ENCODE data around the gene ZNF440. TPM values are rescaled to one million over a fixed set of nuclear protein-coding genes. Genes with fewer than 3 reads are reported as not detected.
A peak's percentile ranks its signal among the peaks of the same experiment; 100 is the strongest.
"Not testable (repeated sequence)": the region's sequence is repeated elsewhere in the genome, so short reads cannot be mapped to it uniquely, and the experiment has no call there.

Gene ZNF440
- polyA plus RNA-seq, 3 donors from 2014 or later = 0.34 to 4.5 (median 2.4) TPM

DNA sequence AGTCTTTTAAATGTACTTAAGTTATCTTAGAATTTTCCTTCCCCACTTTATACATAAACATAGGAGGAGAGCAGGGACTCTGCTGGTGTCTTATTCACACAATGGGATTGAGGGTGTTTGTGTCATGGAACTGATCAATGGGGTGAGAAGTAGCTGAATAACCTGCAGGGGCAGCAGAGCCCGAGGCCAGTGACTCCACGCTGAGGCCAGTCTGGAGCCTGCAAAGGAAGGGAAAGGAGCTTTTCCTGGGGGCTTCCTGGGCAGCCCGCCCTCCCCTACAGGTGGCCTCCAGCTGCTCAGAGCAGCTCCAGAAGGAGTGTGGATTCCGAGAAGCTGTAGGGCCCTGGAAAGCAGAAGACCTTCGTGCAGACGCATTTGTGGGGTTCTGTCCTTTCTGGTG is 33.5 kb downstream of the ZNF440 start:
- Mint-ChIP-seq H3K4me3 (peak overlapping the region in 4 of 5 donors; percentile 35 to 96 (median 92)), H3K4me1 (peaks cover 23 to 35% of the 10 kb centered on the region in 2 donors), H3K27ac (peak overlapping the region in 4 of 6 donors; percentile 28 to 95 (median 68))
- DNase-seq; H3K27me3 Mint-ChIP-seq (ENCODE audit: low read depth in 3 of 3); H3K36me3 Mint-ChIP-seq; H3K9me3 Mint-ChIP-seq: not testable (repeated sequence)

DNA sequence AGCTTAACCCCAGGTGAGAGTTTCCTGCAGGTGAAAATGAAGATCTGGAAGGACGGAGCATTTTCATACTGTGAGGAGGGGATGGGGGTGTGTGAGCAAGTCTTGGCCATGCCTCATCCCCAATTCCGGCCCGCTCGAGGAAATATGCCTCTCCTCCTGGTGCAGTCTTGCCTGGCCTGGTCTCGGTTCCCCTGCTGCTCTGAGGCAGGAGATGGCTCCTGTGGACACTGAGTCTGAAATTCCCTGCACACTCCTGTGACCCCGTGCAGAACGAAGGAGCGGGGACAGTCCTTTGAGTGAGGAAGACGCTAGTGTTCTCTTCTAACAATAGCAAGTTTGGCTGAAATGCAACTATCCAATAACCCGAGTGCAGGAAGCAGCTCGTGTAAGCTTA is 34.1 kb downstream of the ZNF440 start:
- no peaks in the 10 kb centered on the region for H3K36me3 Mint-ChIP-seq
- peaks cover 0 to 7% (median 2%) of the 10 kb centered on the region in 3 donors for H3K27me3 Mint-ChIP-seq (ENCODE audit: low read depth in 3 of 3)
- DNase-seq = no peak
- H3K4me3 Mint-ChIP-seq = peak overlapping the region; percentile 90 to 96 (median 93)
- H3K9me3 Mint-ChIP-seq = no peaks in the 10 kb centered on the region
- peak overlapping the region; percentile 80 to 95 (median 90) for H3K27ac Mint-ChIP-seq
- H3K4me1 Mint-ChIP-seq = peaks cover 23 to 35% of the 10 kb centered on the region in 2 donors

DNA sequence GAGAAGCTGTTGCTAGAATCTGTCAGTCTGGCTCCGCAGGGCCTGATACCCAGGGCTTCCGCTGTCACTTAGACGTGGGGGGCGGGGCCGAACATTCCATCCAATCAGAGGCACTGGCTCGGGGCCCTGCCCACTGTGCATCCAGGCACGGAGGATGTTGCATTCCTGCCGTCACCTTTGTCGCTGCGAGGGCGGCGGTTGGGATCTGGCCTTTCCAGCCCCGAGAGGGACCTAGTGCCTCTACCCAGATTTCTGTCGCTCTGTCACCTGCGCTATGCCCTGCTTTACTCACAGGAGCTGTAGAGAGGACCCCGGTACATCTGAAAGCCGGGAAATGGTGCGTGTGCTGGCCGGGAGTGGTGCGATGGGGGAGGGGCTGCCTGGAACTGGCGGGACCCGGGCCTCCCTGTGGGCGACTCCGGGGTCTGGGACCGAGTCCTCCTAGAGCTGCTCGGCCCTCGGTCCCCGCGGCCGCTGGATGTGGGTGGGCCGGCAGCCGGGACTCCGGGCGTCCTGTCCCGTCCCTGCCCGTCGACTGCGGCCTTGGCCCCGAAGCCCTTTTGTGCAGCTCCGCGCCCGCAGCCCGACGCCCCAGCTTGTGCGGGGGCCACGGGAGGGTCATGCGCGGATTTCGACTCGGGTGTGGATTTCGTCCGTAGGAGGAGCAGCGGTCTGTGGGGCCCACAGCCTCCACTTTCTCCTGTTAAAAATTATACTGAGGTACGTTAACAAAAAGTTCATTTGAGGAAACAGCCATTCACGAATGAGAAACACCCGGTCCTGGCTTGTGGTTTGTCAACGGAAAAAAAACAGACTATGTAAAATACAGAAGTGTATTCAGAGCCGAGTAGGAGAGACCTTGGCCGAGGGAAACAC is 34.8 kb downstream of the ZNF440 start, which contains the start of gene ZNF439:
ZNF439 (plus strand) TSS at position 133 of the 876 bp plus-strand sequence; CDS start at position 275, 142 bp downstream.
- DNase-seq = peak; percentile 84 to 85 (median 85)
- Mint-ChIP-seq H3K4me1 (peaks cover 23 to 35% of the 10 kb centered on the region in 2 donors), H3K9me3 (no peaks in the 10 kb centered on the region), H3K4me3 (peak within 1 kb of the TSS; percentile 90 to 96 (median 93)), H3K36me3 (no peaks in the 10 kb centered on the region), H3K27ac (peak within 1 kb of the TSS; percentile 80 to 95 (median 91)), H3K27me3 (ENCODE audit: low read depth in 3 of 3) (peaks cover 0 to 7% (median 2%) of the 10 kb centered on the region in 3 donors)

DNA sequence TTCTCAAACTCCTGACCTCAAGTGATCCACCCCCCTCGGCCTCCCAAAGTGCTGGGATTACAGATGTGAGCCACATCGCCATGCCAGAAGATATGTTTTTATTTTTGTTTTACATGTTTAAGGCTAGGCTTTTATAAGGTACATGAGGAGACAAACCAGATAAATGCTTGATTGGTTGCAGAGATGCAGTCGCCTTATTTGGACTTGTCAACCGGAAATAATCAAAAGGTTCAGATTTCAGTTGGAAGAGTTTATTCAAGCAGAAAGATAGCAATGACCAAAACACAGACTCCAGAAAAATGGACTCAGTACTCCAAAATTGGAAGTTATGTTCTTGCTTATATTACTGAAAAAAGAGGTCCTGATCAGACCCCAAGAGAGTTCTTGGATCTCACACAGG is 36.2 kb downstream of the ZNF440 start:
- H3K27ac Mint-ChIP-seq; DNase-seq; H3K9me3 Mint-ChIP-seq; H3K27me3 Mint-ChIP-seq (ENCODE audit: low read depth in 3 of 3); H3K36me3 Mint-ChIP-seq: not testable (repeated sequence)
- Mint-ChIP-seq H3K4me1 (peaks cover 25 to 35% of the 10 kb centered on the region in 2 donors), H3K4me3 (peak overlapping the region in 3 of 5 donors; percentile 10 to 96 (median 93))

DNA sequence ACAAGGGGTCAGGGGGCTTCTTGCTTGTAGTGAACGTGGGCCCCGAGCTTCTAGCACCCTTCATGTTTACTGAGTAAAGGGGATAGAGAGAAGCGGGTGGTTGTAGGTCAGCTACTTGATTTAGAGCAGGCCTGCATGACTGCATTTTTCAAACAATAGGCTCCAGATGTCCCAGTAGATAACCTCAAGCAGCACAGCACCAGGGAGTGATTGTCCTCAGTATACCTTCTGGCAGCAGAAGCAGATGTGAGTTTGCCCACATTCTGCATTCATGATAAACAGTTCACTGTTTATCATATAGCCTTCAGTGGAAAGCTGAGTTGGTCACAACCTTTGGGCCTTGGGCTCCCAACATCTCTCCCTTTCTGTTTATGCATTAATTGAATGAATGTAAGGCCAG is 39.3 kb downstream of the ZNF440 start:
- peaks cover 7 to 24% (median 14%) of the 10 kb centered on the region in 3 donors for H3K36me3 Mint-ChIP-seq
- no peak for DNase-seq
- peaks cover 19 to 36% of the 10 kb centered on the region in 2 donors for H3K4me1 Mint-ChIP-seq
- H3K27ac Mint-ChIP-seq = no peak overlapping the region
- H3K9me3 Mint-ChIP-seq = peaks cover 0 to 16% (median under 1%) of the 10 kb centered on the region in 6 donors
- no peak overlapping the region for H3K4me3 Mint-ChIP-seq
- peaks cover 2 to 5% (median 3%) of the 10 kb centered on the region in 3 donors for H3K27me3 Mint-ChIP-seq (ENCODE audit: low read depth in 3 of 3)

DNA sequence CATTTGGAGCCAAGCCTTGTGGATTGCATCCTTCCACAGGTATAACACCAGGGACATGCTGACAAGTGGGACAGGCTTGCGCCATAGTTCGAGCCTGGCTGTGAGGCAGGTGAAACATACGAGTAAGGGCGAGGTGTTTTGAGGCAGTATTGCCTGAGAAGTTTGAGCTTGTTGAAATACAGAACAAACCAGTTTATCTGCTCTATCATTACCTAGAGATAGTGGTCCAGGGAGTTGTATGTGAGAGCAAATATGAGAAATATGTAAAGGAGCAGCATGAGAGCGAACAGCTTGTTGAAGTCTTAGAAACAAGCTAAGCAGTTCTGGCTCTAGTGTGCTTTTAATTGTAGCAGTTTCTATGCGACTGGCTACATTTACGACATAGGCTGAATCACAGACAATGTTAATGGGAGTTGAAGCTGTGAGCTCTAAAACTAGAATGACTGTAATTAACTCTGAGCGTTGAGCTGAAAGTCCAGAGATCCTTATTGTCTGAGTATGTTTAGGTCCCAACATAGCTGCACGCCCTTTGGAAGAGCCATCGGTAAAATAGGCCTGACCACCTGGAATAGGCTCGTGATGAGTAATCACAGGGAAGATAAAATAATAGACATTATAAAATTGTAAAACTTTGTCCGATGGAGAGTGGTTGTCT is 42.6 kb downstream of the ZNF440 start:
- DNase-seq = no peak
- H3K9me3 Mint-ChIP-seq = peaks cover 0 to 50% (median 6%) of the 10 kb centered on the region in 6 donors
- peaks cover 18 to 27% (median 24%) of the 10 kb centered on the region in 3 donors for H3K36me3 Mint-ChIP-seq
- H3K4me1 Mint-ChIP-seq = peaks cover 5 to 14% of the 10 kb centered on the region in 2 donors
- peaks cover 0 to 5% (median 2%) of the 10 kb centered on the region in 3 donors for H3K27me3 Mint-ChIP-seq (ENCODE audit: low read depth in 3 of 3)
- H3K4me3 Mint-ChIP-seq = no peak overlapping the region
- no peak overlapping the region for H3K27ac Mint-ChIP-seq

DNA sequence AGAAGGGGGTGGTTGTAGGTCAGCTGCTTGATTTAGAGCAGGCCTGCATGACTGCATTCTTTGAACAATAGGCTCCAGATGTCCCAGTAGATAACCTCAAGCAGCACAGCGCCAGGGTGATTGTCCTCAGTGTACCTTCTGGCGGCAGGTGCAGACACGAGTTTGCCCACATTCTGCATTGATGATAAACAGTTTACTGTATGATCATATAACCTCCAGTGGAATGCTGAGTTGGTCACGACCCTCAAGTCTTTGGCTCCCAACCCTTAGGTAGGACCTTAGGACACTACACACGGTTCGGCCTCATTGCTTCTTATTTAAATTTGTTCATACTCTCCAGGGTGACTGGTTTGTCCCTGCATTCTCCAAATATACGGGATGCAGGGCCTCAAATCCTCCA is 46.6 kb downstream of the ZNF440 start:
- DNase-seq = no peak
- peaks cover 27 to 50% (median 48%) of the 10 kb centered on the region in 3 donors for H3K36me3 Mint-ChIP-seq
- no peak overlapping the region for H3K4me3 Mint-ChIP-seq
- H3K27ac Mint-ChIP-seq = no peak overlapping the region
- peaks cover 11 to 88% (median 30%) of the 10 kb centered on the region in 6 donors for H3K9me3 Mint-ChIP-seq
- peaks cover 4 to 22% of the 10 kb centered on the region in 2 donors for H3K4me1 Mint-ChIP-seq
- peaks cover 0 to 5% (median 3%) of the 10 kb centered on the region in 3 donors for H3K27me3 Mint-ChIP-seq (ENCODE audit: low read depth in 3 of 3)

DNA sequence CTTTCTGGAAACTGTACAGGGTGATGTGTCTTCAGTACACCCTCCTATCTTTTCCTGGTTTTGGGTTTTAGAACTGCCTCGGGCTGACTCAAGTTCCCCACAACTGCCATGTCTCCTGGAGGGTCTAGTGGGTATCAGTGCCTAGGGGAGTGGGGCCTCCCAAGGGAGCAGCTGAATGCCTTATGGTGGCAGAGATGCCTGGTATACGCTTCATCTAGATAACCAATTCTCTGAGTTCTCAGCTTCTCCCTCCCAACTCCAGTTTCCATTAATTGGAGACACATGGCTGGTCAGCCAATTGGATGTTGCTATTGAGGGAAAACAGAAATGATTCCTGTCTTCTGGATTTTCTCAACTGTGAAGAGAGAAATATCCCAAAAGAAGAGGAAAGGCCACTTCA is 47.2 kb downstream of the ZNF440 start:
- no peak for DNase-seq
- Mint-ChIP-seq H3K36me3 (peaks cover 30 to 54% (median 50%) of the 10 kb centered on the region in 3 donors), H3K9me3 (peaks cover 11 to 93% (median 36%) of the 10 kb centered on the region in 6 donors), H3K4me1 (peaks cover 4 to 17% of the 10 kb centered on the region in 2 donors), H3K27ac (no peak overlapping the region), H3K27me3 (ENCODE audit: low read depth in 3 of 3) (peaks cover 0 to 5% (median 3%) of the 10 kb centered on the region in 3 donors), H3K4me3 (no peak overlapping the region)

DNA sequence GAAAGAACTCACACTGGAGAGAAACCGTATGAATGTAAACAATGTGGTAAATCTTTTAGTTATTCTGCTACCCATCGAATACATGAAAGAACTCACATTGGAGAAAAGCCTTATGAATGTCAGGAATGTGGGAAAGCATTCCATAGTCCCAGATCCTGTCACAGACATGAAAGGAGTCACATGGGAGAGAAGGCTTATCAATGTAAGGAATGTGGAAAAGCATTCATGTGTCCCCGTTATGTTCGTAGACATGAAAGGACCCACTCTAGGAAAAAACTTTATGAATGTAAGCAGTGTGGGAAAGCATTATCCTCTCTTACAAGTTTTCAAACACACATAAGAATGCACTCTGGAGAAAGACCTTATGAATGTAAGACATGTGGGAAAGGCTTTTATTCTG is 53.7 kb downstream of the ZNF440 start:
- peaks cover 31 to 90% (median 70%) of the 10 kb centered on the region in 6 donors for H3K9me3 Mint-ChIP-seq
- H3K36me3 Mint-ChIP-seq = peaks cover 47 to 73% (median 64%) of the 10 kb centered on the region in 3 donors
- DNase-seq; H3K27ac Mint-ChIP-seq; H3K4me3 Mint-ChIP-seq; H3K4me1 Mint-ChIP-seq; H3K27me3 Mint-ChIP-seq (ENCODE audit: low read depth in 3 of 3): not testable (repeated sequence)

DNA sequence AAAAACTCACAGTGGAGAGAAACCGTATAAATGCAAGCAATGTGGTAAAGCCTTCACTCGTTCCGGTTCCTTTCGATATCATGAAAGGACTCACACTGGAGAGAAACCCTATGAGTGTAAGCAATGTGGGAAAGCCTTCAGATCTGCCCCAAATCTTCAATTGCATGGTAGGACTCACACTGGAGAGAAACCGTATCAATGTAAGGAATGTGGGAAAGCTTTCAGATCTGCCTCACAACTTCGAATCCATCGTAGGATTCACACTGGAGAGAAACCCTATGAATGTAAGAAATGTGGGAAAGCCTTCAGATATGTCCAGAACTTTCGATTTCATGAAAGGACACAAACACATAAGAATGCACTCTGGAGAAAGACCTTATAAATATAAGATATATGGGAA is 54.1 kb downstream of the ZNF440 start:
- Mint-ChIP-seq H3K4me3 (no peak overlapping the region), H3K4me1 (peaks cover 0 to 8% of the 10 kb centered on the region in 2 donors), H3K27me3 (ENCODE audit: low read depth in 3 of 3) (peaks cover 0 to under 1% (median 0%) of the 10 kb centered on the region in 3 donors), H3K27ac (no peak overlapping the region), H3K36me3 (peaks cover 47 to 72% (median 63%) of the 10 kb centered on the region in 3 donors), H3K9me3 (peaks cover 31 to 87% (median 68%) of the 10 kb centered on the region in 6 donors)
- DNase-seq = no peak

DNA sequence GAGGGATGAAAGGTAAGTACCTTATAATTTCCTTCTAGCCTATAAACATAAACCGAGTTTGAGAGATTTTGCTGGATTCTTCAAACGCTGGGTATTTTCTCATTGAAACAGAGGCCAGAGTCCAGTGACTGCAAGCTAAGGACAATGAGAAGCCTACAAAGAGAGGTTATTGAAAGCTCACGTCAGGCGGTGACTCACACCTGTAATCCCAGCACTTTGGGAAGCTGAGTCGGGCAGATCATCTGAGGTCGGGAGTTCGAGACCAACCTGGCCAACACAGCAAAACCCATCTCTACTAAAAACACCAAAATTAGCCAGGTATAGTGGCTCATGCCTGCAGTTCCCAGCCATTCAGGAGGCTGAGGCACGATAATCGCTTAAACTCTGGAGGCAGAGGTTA is 58.6 kb downstream of the ZNF440 start:
- Mint-ChIP-seq H3K27me3 (ENCODE audit: low read depth in 3 of 3) (peaks cover 0 to 2% (median 0%) of the 10 kb centered on the region in 3 donors), H3K9me3 (peaks cover 22 to 47% (median 34%) of the 10 kb centered on the region in 6 donors), H3K27ac (no peak overlapping the region), H3K36me3 (peaks cover 15 to 30% (median 21%) of the 10 kb centered on the region in 3 donors), H3K4me1 (no peaks in the 10 kb centered on the region), H3K4me3 (no peak overlapping the region)
- no peak for DNase-seq

DNA sequence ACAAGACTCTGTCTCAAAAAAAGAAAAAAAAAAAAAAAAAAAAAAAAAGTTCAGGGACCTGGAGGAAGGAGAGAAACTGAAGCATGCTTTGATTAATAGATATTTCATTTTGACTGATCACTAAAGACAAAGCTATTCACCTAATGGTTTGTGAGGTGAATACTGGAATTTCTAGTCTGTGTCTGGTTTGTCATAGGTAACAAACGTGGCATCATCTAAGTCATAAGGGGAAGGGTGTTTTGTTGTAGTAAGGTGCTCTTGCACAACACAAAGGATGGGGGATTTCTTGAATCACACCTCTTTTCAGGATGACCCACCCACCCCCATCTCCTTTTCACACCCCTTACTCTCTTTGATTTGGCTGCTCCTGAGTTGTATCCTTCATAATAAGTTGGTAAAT is 59.7 kb downstream of the ZNF440 start:
- Mint-ChIP-seq H3K36me3 (peaks cover 5 to 19% (median 9%) of the 10 kb centered on the region in 3 donors), H3K27me3 (ENCODE audit: low read depth in 3 of 3) (peaks cover 0 to 2% (median 0%) of the 10 kb centered on the region in 3 donors), H3K9me3 (peaks cover 15 to 35% (median 22%) of the 10 kb centered on the region in 6 donors), H3K4me3 (no peak overlapping the region), H3K27ac (no peak overlapping the region), H3K4me1 (no peaks in the 10 kb centered on the region)
- no peak for DNase-seq

DNA sequence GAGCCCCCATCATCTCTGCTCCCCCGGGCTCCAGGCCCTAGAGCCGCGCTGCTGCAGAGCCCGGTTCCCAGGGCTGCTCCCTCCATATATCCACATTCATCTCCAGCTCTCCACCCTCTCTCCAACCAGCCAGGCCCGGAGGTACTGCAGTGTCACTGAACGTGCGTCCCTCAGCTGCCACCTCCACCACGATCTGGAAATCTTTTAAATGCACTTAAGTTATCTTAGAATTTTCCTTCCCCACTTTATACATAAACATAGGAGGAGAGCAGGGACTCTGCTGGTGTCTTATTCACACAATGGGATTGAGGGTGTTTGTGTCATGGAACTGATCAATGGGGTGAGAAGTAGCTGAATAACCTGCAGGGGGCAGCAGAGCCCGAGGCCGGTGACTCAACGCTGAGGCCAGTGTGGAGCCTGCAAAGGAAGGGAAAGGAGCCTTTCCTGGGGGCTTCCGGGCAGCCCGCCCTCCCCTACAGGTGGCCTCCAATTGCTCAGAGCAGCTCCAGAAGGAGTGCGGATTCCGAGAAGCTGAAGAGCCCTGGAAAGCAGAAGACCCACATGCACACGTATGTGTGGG is 65.7 kb downstream of the ZNF440 start:
- not testable (repeated sequence) for H3K9me3 Mint-ChIP-seq; H3K27ac Mint-ChIP-seq; H3K36me3 Mint-ChIP-seq; H3K4me3 Mint-ChIP-seq; H3K27me3 Mint-ChIP-seq (ENCODE audit: low read depth in 3 of 3); H3K4me1 Mint-ChIP-seq
- peak; percentile 24 to 36 (median 24) for DNase-seq
